Calu3 (cell line): ENCODE data around the gene MT1X. TPM values are rescaled to one million over a fixed set of nuclear protein-coding genes. Genes with fewer than 3 reads are reported as not detected.

Source experiments
- BruUV-seq: library from RNA; stranded (reverse); fragments of 400-500 nt; replicated peaks from 2 replicates; lab custom pipeline; 2021; lab: Mats Ljungman, UMichigan
- CTCF ChIA-PET: fragments of 300-600 bp; sonication (Branson Sonifier 250); formaldehyde crosslinking; loops from one replicate; lab custom pipeline; 2022; ENCODE audit warnings: antibody characterized with exemption; lab: Charles Lee
- DNase-seq: peaks from one replicate; pipeline ENCODE4 v3.0.0; 2022
- H3K27ac Mint-ChIP-seq: one replicate; pipeline ENCODE4 v1.8.0; 2022; ENCODE audit warnings: mixed read lengths; ENCODE audit not compliant: unreplicated experiment
- H3K27me3 Mint-ChIP-seq: one replicate; pipeline ENCODE4 v1.8.0; 2022; ENCODE audit warnings: mixed read lengths; ENCODE audit not compliant: unreplicated experiment
- H3K36me3 Mint-ChIP-seq: one replicate; pipeline ENCODE4 v1.8.0; 2022; ENCODE audit warnings: mild to moderate bottlenecking, moderate library complexity, mixed read lengths; ENCODE audit not compliant: insufficient read depth, unreplicated experiment
- H3K4me1 Mint-ChIP-seq: one replicate; pipeline ENCODE4 v1.8.0; 2022; ENCODE audit warnings: mild to moderate bottlenecking, low read depth, mixed read lengths; ENCODE audit not compliant: unreplicated experiment
- H3K4me3 Mint-ChIP-seq: one replicate; pipeline ENCODE4 v1.8.0; 2022; ENCODE audit warnings: mild to moderate bottlenecking, low read depth, moderate library complexity, mixed read lengths; ENCODE audit not compliant: unreplicated experiment
- H3K9me3 Mint-ChIP-seq: one replicate; pipeline ENCODE4 v1.8.0; 2022; ENCODE audit warnings: low read depth, mixed read lengths; ENCODE audit not compliant: unreplicated experiment
- CTCF ChIP-seq: fragments of 200-600 bp; IDR thresholded peaks from one replicate; pipeline ENCODE4 v1.8.0; 2022; ENCODE audit warnings: antibody characterized with exemption; ENCODE audit not compliant: unreplicated experiment
- intact Hi-C: fragments of 100-400 bp; cut with micrococcal nuclease; formaldehyde crosslinking; loops from one replicate; pipeline ENCODE4 v1.10.0; 2022; ENCODE audit not compliant: unreplicated experiment
- total RNA-seq: library from RNA; stranded (reverse); gene quantifications from 2 replicates; pipeline ENCODE4 v1.2.3, GENCODE V29; 2022

Gene MT1X
- total RNA-seq, 1 experiment from 2014 or later = 5.3 TPM

GRCh38 chr16:56683424-56684172, 1.3 kb downstream of the MT1X start:
- TF ChIP-seq CTCF = no peak
- intact Hi-C loops = no loop called here
- H3K4me3 Mint-ChIP-seq = peak overlapping the region; percentile 88
- peaks cover 18% of the 10 kb centered on the region for H3K36me3 Mint-ChIP-seq
- peaks cover 15% of the 10 kb centered on the region for H3K4me1 Mint-ChIP-seq
- no peak overlapping the region for H3K27ac Mint-ChIP-seq
- DNase-seq = no peak
- BruUV-seq = no TSS peak
- H3K27me3 Mint-ChIP-seq = peaks cover 13% of the 10 kb centered on the region
- CTCF ChIA-PET = interaction anchor here (0.6 kb wide), 1 partner anchor 18 kb away, joined by 7 read pairs; no protein-coding TSS in a partner anchor
- H3K9me3 Mint-ChIP-seq = no peaks in the 10 kb centered on the region

GRCh38 chr16:56684256-56684925, 2.1 kb downstream of the MT1X start:
- no peak for TF ChIP-seq CTCF
- Mint-ChIP-seq H3K27me3 (peaks cover 13% of the 10 kb centered on the region), H3K27ac (no peak overlapping the region), H3K4me1 (peaks cover 22% of the 10 kb centered on the region), H3K4me3 (no peak overlapping the region), H3K36me3 (peaks cover 18% of the 10 kb centered on the region), H3K9me3 (no peaks in the 10 kb centered on the region)
- intact Hi-C loops = no loop called here
- DNase-seq = no peak
- CTCF ChIA-PET = interaction anchor here (0.6 kb wide), 2 partner anchors 18 to 1565 kb away, joined by 3 to 7 read pairs; a partner anchor contains a TSS
- BruUV-seq = no TSS peak

GRCh38 chr16:56684926-56685590, 2.8 kb downstream of the MT1X start:
- Mint-ChIP-seq H3K27ac (no peak overlapping the region), H3K36me3 (peaks cover 18% of the 10 kb centered on the region), H3K9me3 (no peaks in the 10 kb centered on the region), H3K4me1 (peaks cover 28% of the 10 kb centered on the region), H3K27me3 (peaks cover 13% of the 10 kb centered on the region), H3K4me3 (no peak overlapping the region)
- intact Hi-C loops = no loop called here
- no peak for DNase-seq
- TF ChIP-seq CTCF = no peak
- CTCF ChIA-PET = interaction anchor here (0.6 kb wide), 1 partner anchor 1565 kb away, joined by 3 read pairs; a partner anchor contains a TSS
- no TSS peak for BruUV-seq

GRCh38 chr16:56686758-56687157, 4.5 kb downstream of the MT1X start:
- H3K4me1 Mint-ChIP-seq = peaks cover 31% of the 10 kb centered on the region
- H3K27ac Mint-ChIP-seq = no peak overlapping the region
- H3K4me3 Mint-ChIP-seq = no peak overlapping the region
- H3K27me3 Mint-ChIP-seq = peaks cover 13% of the 10 kb centered on the region
- intact Hi-C loops = no loop called here
- no TSS peak for BruUV-seq
- H3K9me3 Mint-ChIP-seq = no peaks in the 10 kb centered on the region
- DNase-seq = no peak
- TF ChIP-seq CTCF = no peak
- peaks cover 17% of the 10 kb centered on the region for H3K36me3 Mint-ChIP-seq
- CTCF ChIA-PET = no interaction called here
